KMS-11 (cell line): ENCODE measurements around the gene TESPA1.

Experiments used
- H2AFZ ChIP-seq: fragments of 200-600 bp; sonication (generic); 2 replicates; pipeline ENCODE4 v1.6.1; 2016; ENCODE audit warnings: antibody characterized with exemption, mixed run types, low read depth
- H3K27ac ChIP-seq: fragments of 200-600 bp; sonication (generic); 2 replicates; pipeline ENCODE4 v1.6.1; 2016; ENCODE audit warnings: mild to moderate bottlenecking, mixed run types
- H3K27me3 ChIP-seq: fragments of 200-600 bp; sonication (generic); 2 replicates; pipeline ENCODE4 v1.6.1; 2017; ENCODE audit warnings: mild to moderate bottlenecking, low read depth, mixed run types, moderate library complexity; ENCODE audit not compliant: insufficient read depth
- H3K36me3 ChIP-seq: fragments of 200-600 bp; sonication (generic); 2 replicates; pipeline ENCODE4 v1.6.1; 2017; ENCODE audit warnings: mild to moderate bottlenecking, mixed run types; ENCODE audit not compliant: insufficient read depth
- H3K4me1 ChIP-seq: fragments of 200-600 bp; sonication (generic); 2 replicates; pipeline ENCODE4 v1.6.1; 2016; ENCODE audit warnings: mild to moderate bottlenecking, low read depth, mixed run types; ENCODE audit not compliant: poor library complexity, severe bottlenecking
- H3K4me2 ChIP-seq: fragments of 200-600 bp; sonication (generic); 2 replicates; pipeline ENCODE4 v1.7.0; 2016; ENCODE audit warnings: mild to moderate bottlenecking, mixed run types
- H3K4me3 ChIP-seq: fragments of 200-600 bp; sonication (generic); IDR thresholded peaks from 2 replicates; pipeline ENCODE4 v1.6.1; 2017; ENCODE audit warnings: low read depth, low read length, mixed read lengths; ENCODE audit not compliant: insufficient read depth
- H3K79me2 ChIP-seq: fragments of 200-600 bp; sonication (generic); 2 replicates; pipeline ENCODE4 v1.6.1; 2016; ENCODE audit warnings: low read depth, mixed run types; ENCODE audit not compliant: insufficient read depth
- H3K9ac ChIP-seq: fragments of 200-600 bp; sonication (generic); 2 replicates; pipeline ENCODE4 v1.6.1; 2016; ENCODE audit warnings: mild to moderate bottlenecking, mixed run types
- H4K20me1 ChIP-seq: fragments of 200-600 bp; sonication (generic); 2 replicates; pipeline ENCODE4 v1.6.1; 2016; ENCODE audit warnings: mild to moderate bottlenecking, mixed run types; ENCODE audit not compliant: insufficient read depth
- TF ChIP-seq, protein P1 (sequence below): fragments of 200-600 bp; sonication (generic); conservative IDR thresholded peaks from 2 replicates; pipeline ENCODE4 v1.6.1; 2017; ENCODE audit warnings: low read depth, mild to moderate bottlenecking, antibody characterized with exemption, low read length, moderate library complexity, mixed read lengths

TESPA1 gene

DNA sequence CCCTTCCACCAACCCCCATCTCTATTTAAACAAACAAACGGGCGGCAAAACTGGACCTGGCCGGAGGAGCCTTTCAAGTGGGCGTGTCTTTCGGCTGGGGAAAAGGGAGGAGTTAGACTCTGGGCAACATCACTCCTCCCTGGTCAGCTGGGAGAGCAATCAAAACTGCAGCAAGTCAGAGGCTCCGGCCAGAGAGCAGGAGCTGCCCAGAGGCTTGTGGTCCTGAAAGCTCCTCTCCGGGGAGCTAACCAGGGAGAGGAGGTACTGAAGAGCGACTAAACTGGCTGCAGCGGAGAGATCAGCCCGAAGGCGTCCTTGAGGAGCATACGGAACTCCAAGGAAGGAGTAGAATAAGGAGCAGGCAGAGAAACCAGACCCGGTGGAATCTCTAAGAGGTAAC, 35.2 kb upstream of the TESPA1 start, which contains the start of gene NEUROD4:
Gene NEUROD4, plus strand, starts transcription at position 191 of the 400 bp plus-strand sequence. CDS start 6,466 bp downstream, outside the sequence.
- Histone ChIP-seq H3K4me3 (no peak within 1 kb of the TSS), H3K9ac (no peak within 1 kb of the TSS), H3K27ac (no peak within 1 kb of the TSS), H3K4me2 (no peak within 1 kb of the TSS), H3K4me1 (no peaks in the 10 kb centered on the region), H3K36me3 (no peaks in the 10 kb centered on the region), H3K79me2 (no peaks in the 10 kb centered on the region), H4K20me1 (no peaks in the 10 kb centered on the region), H3K27me3 (no peaks in the 10 kb centered on the region), H2AFZ (no peak within 1 kb of the TSS)
- TF ChIP-seq, protein P1, sequence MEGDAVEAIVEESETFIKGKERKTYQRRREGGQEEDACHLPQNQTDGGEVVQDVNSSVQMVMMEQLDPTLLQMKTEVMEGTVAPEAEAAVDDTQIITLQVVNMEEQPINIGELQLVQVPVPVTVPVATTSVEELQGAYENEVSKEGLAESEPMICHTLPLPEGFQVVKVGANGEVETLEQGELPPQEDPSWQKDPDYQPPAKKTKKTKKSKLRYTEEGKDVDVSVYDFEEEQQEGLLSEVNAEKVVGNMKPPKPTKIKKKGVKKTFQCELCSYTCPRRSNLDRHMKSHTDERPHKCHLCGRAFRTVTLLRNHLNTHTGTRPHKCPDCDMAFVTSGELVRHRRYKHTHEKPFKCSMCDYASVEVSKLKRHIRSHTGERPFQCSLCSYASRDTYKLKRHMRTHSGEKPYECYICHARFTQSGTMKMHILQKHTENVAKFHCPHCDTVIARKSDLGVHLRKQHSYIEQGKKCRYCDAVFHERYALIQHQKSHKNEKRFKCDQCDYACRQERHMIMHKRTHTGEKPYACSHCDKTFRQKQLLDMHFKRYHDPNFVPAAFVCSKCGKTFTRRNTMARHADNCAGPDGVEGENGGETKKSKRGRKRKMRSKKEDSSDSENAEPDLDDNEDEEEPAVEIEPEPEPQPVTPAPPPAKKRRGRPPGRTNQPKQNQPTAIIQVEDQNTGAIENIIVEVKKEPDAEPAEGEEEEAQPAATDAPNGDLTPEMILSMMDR: no peak

DNA sequence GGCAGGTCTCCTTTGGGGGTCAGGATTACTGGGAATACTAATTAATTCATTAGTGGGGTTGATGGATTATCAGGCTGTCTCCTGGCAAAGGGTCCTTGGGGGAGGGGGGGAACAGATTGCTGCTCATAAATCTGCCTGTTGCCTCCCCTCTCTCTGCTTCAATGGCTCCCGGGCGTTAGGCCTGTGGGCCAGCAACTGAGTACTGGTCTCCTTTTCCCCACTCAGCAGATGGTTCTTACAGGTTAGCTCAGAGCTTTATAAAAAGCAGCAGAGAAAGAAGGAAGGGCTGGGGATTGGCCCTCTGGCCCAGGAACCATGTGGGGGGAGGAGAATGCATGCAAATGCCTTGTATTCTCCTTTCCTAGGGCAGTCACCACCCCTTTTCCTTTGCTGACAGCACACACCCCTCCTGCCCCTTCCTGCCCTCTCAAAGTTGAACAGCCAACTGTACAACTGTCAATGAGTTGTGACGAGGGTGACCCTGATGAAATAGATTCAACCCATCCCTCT, 32.9 kb upstream of the TESPA1 start:
- TF ChIP-seq, protein P1: no peak
- H2AFZ ChIP-seq: no peak overlapping the region
- H3K36me3 ChIP-seq: no peaks in the 10 kb centered on the region
- H3K27ac ChIP-seq: no peak overlapping the region
- no peak overlapping the region for H3K9ac ChIP-seq
- H3K27me3 ChIP-seq: no peaks in the 10 kb centered on the region
- no peak overlapping the region for H3K4me3 ChIP-seq
- H4K20me1 ChIP-seq: no peaks in the 10 kb centered on the region
- no peak overlapping the region for H3K4me2 ChIP-seq
- H3K4me1 ChIP-seq: no peaks in the 10 kb centered on the region
- no peaks in the 10 kb centered on the region for H3K79me2 ChIP-seq

DNA sequence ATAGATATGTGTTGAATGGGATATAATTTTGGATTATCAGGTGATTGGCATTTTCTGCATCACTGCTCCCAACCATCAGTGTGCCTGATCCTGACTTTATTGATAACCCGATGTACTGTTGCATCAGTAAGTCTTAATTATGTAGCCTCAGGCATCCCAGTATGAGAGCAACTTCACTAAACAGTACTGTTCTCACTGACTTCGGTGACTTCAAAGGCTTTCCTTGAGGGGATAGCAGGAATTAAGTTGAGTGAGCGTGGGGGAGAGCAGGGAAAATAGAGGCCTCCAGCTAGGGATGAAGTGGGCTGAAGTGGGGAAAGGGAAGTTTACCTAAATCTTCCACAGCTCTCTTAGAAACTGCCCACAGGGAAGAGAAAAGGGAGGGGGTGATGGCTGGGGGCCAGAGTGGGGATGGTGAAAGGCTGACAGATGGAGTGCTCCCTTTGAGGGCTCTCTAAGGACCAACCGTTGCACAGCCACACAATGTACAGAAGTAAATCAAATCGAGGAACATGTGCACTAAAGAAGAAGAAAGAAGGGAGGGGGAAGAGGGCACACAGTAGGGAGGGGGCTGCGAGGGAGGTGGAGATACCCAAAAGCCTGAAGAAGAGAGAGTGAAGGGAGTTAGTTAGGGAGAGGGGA, 24.5 kb upstream of the TESPA1 start:
- Histone ChIP-seq H3K9ac (no peak overlapping the region), H3K4me3 (no peak overlapping the region), H3K79me2 (no peaks in the 10 kb centered on the region), H3K27me3 (no peaks in the 10 kb centered on the region), H3K4me2 (no peak overlapping the region), H3K36me3 (no peaks in the 10 kb centered on the region), H4K20me1 (no peaks in the 10 kb centered on the region), H3K4me1 (no peaks in the 10 kb centered on the region), H2AFZ (no peak overlapping the region), H3K27ac (no peak overlapping the region)
- TF ChIP-seq, protein P1: no peak

DNA sequence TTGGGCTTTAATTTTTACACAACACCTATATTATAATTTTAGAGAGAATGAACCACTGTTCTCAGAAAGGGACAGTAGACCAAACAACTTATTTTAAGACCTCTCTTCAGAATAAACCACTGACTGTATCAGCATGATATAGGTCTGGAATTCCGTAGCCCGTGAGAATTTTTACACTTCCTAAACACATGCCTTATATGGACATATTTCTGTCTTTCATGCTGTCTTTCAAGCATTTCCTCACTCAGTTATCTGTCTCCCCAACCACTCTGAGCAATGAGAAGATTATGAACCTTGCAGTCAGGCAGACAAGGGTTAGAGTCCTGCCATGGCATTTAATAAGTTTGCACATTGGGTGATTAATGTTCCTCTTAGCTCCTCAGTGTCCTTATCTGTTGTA, 17.8 kb upstream of the TESPA1 start:
- TF ChIP-seq, protein P1: no peak
- H3K4me3 ChIP-seq: no peak overlapping the region
- no peak overlapping the region for H2AFZ ChIP-seq
- H3K4me2 ChIP-seq: no peak overlapping the region
- H3K27ac ChIP-seq: no peak overlapping the region
- no peaks in the 10 kb centered on the region for H3K36me3 ChIP-seq
- H3K4me1 ChIP-seq: no peaks in the 10 kb centered on the region
- no peaks in the 10 kb centered on the region for H3K79me2 ChIP-seq
- H3K27me3 ChIP-seq: no peaks in the 10 kb centered on the region
- no peaks in the 10 kb centered on the region for H4K20me1 ChIP-seq
- H3K9ac ChIP-seq: no peak overlapping the region
